ENCODE measurements around the gene C12orf56. TPM values are rescaled to one million over a fixed set of nuclear protein-coding genes. Genes with fewer than 3 reads are reported as not detected.

The C12orf56 gene
- total RNA-seq, 1 experiment from 2014 or later = 8.1 TPM

DNA sequence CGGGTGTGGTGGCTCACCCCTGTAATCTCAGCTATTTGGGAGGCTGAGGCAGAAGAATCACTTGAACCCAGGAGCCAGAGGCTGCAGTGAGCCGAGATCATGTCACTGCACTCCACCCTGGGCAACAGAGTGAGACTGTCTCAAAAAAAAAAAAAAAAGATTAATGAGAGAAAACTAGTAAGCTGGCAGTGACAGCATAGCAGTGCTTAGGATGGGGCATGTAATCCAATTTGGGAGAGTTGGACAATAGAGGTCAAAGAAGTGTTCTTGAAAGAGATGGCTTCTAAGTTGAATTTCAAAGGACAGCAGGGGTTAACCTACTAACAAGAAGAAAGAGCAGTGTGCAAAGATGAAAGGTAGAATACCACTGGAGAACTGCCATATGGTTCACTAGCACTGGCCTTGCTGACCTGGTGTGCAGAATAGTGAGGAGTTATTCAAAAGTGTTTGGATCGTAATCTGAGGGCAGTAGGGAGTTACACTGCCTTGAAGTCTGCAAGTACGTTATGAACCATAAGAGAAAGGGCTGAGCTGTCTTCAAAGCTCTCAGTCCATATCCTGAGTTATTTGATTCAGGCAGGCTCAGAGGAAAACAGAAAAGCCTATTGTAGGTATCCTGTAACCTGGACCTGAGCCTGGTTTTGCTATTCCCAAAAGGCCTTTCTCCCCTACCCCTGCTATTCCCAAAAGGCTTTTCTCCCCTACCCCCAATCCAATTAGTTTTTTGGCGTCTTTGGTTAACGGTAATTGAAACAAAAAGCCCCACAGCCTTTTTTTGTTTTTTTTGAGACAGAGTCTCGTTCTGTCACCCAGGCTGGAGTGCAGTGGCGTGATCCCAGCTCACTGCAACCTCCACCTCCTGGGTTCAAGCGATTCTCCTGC, 17.0 kb upstream of the C12orf56 start:
- intact Hi-C loops (cut with micrococcal nuclease) = no loop called here
- ATAC-seq = no peak

DNA sequence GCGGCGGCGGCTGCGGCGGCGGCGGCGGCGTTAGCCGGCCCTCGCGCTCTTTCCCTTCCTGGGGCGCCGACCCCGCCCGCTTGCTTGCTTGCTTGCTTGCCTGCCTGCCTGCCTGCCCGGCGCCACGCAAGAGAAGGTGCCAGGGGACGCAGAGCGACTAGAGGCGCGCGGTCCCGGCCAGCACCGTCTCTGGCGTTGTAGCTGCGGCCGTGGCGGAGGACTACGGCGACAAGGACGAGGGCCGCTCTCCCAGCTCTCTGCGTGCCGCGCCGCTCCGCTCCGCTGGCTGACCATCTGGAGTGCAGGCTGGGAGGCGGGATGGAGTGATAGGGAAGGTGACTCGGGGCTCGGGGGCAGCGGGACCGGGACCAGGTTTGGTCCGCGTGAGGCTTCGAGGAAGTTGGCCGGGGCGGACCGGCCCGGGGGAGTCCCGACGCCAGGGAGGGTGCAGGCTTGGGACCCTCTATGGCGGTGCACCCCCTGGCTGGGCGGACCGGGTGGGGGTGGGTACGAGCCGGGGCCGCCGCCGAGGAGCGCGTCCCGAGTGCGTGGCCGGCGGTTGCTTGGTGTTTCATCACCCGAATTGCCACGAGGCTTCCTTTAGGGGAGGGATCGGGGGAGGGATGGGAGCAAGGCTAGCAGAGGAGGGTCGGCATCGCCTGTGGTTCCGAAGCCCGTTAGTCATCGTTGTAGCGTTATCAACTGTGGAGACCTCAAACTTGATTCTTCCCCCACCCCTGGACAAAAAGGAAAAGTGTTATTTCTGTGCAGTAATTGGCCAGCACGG, 14.1 kb upstream of the C12orf56 start:
- Histone ChIP-seq H3K27ac (ENCODE audit: low read length) (peak overlapping the region; percentile 96), H3F3A (ENCODE audit: low read length, unreplicated experiment) (no peaks in the 10 kb centered on the region), H3K79me2 (ENCODE audit: low read length) (peaks cover 52% of the 10 kb centered on the region), H3K9me2 (replicated peaks; ENCODE audit: low read length) (no peaks in the 10 kb centered on the region), H3K27me3 (ENCODE audit: low read length) (no peaks in the 10 kb centered on the region), H3K9me3 (ENCODE audit: low read length) (no peaks in the 10 kb centered on the region), H3K4me2 (ENCODE audit: low read length) (peak overlapping the region; percentile 88), H4K20me1 (ENCODE audit: low read length) (no peaks in the 10 kb centered on the region), H3K36me3 (ENCODE audit: low read depth, low read length) (peaks cover 2% of the 10 kb centered on the region; the same call in 1 of the 2 replicates), H2AFZ (ENCODE audit: low read length) (peak overlapping the region; percentile 97), H3K9ac (ENCODE audit: low read length) (peak overlapping the region; percentile 100), H3K4me1 (ENCODE audit: insufficient read depth, low read length) (peaks cover 20% of the 10 kb centered on the region; the same call in 1 of the 2 replicates), H3K4me3 (ENCODE audit: low read length) (peak overlapping the region; percentile 98)
- ChIA-PET POLR2A (ENCODE audit: unreplicated experiment) (interaction anchor here (0.6 to 0.7 kb wide), 2 partner anchors 111 to 1336 kb away, joined by 3 to 6 read pairs; no protein-coding TSS in a partner anchor), CTCF (no interaction called here)
- DNase-seq = peak; percentile 70
- no TSS peak for BruUV-seq (replicated peaks)
- ATAC-seq = peak; percentile 50
- intact Hi-C loops (cut with micrococcal nuclease) = no loop called here
- no peak for TF ChIP-seq EZH2 (IDR thresholded peaks at IDR 0.05; ENCODE audit: low read length, unreplicated experiment)
- no peak for TF ChIP-seq EZH2phosphoT487 (IDR thresholded peaks at IDR 0.05; ENCODE audit: borderline replicate concordance, low read length)
- TF ChIP-seq, protein P1, sequence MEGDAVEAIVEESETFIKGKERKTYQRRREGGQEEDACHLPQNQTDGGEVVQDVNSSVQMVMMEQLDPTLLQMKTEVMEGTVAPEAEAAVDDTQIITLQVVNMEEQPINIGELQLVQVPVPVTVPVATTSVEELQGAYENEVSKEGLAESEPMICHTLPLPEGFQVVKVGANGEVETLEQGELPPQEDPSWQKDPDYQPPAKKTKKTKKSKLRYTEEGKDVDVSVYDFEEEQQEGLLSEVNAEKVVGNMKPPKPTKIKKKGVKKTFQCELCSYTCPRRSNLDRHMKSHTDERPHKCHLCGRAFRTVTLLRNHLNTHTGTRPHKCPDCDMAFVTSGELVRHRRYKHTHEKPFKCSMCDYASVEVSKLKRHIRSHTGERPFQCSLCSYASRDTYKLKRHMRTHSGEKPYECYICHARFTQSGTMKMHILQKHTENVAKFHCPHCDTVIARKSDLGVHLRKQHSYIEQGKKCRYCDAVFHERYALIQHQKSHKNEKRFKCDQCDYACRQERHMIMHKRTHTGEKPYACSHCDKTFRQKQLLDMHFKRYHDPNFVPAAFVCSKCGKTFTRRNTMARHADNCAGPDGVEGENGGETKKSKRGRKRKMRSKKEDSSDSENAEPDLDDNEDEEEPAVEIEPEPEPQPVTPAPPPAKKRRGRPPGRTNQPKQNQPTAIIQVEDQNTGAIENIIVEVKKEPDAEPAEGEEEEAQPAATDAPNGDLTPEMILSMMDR (conservative IDR thresholded peaks at IDR 0.05; ENCODE audit: low read depth, low read length) = no peak

More for the DNA sequence above, 17.0 kb upstream of the C12orf56 start:
- no peaks in the 10 kb centered on the region for H3K9me2 ChIP-seq (replicated peaks; ENCODE audit: low read length)
- no TSS peak for BruUV-seq (replicated peaks)
- no peaks in the 10 kb centered on the region for H3K27me3 ChIP-seq (ENCODE audit: low read length)
- H3K27ac ChIP-seq (ENCODE audit: low read length) = no peak overlapping the region
- POLR2A ChIA-PET (ENCODE audit: unreplicated experiment) = interaction anchor here (0.6 kb wide), 1 partner anchor 487 kb away, joined by 3 read pairs; no protein-coding TSS in a partner anchor
- no peak overlapping the region for H3K4me3 ChIP-seq (ENCODE audit: low read length)
- peaks cover 72% of the 10 kb centered on the region for H3K79me2 ChIP-seq (ENCODE audit: low read length)
- no peak overlapping the region for H3K4me2 ChIP-seq (ENCODE audit: low read length)
- H2AFZ ChIP-seq (ENCODE audit: low read length) = no peak overlapping the region
- no peak for DNase-seq
- H3K9ac ChIP-seq (ENCODE audit: low read length) = no peak overlapping the region
- CTCF ChIA-PET = no interaction called here
- peaks cover 24% of the 10 kb centered on the region; the same call in 1 of the 2 replicates for H3K36me3 ChIP-seq (ENCODE audit: low read depth, low read length)
- no peaks in the 10 kb centered on the region for H3F3A ChIP-seq (ENCODE audit: low read length, unreplicated experiment)
- peaks cover 20% of the 10 kb centered on the region; the same call in 1 of the 2 replicates for H3K4me1 ChIP-seq (ENCODE audit: insufficient read depth, low read length)
- H3K9me3 ChIP-seq (ENCODE audit: low read length) = no peaks in the 10 kb centered on the region
- no peaks in the 10 kb centered on the region for H4K20me1 ChIP-seq (ENCODE audit: low read length)
- TF ChIP-seq, protein P1 (conservative IDR thresholded peaks at IDR 0.05; ENCODE audit: low read depth, low read length) = no peak
- TF ChIP-seq EZH2 (IDR thresholded peaks at IDR 0.05; ENCODE audit: low read length, unreplicated experiment) (no peak), EZH2phosphoT487 (IDR thresholded peaks at IDR 0.05; ENCODE audit: borderline replicate concordance, low read length) (no peak)

Measured in PC-3 (cell line).